Activated B cell treated with CpG ODN at 0.5 μM for 24 hours (primary cell): ENCODE results near the gene TET3. TPM values are rescaled to one million over a fixed set of nuclear protein-coding genes. Genes with fewer than 3 reads are reported as not detected.
A peak's percentile ranks its signal among the peaks of the same experiment; 100 is the strongest.

Experiments
- ATAC-seq: fragments of 200-7000 bp; cut with Tn5 transposase; one replicate; pipeline ENCODE4 v1.10.0; 2021; ENCODE audit warnings: low read depth, mild to moderate bottlenecking, moderate library complexity
- CTCF ChIA-PET: fragments of 350-600 bp; sonication (Branson Sonifier 250); formaldehyde crosslinking; loops from one replicate; lab custom pipeline; 2021; ENCODE audit warnings: antibody characterized with exemption; lab: Charles Lee
- POLR2A ChIA-PET: fragments of 350-600 bp; sonication (Branson Sonifier 250); formaldehyde crosslinking; loops from one replicate; lab custom pipeline; 2021; ENCODE audit warnings: antibody characterized with exemption; lab: Charles Lee
- DNase-seq: peaks from one replicate; pipeline ENCODE4 v3.0.0; 2022
- H3K27ac Mint-ChIP-seq: one replicate; pipeline ENCODE4 v1.8.0; 2020; ENCODE audit warnings: mixed read lengths
- H3K27me3 Mint-ChIP-seq: one replicate; pipeline ENCODE4 v1.8.0; 2021; ENCODE audit warnings: mixed read lengths
- H3K36me3 Mint-ChIP-seq: one replicate; pipeline ENCODE4 v1.8.0; 2021; ENCODE audit warnings: low read depth, mixed read lengths
- H3K4me1 Mint-ChIP-seq: one replicate; pipeline ENCODE4 v1.8.0; 2021; ENCODE audit warnings: mixed read lengths
- H3K4me3 Mint-ChIP-seq: one replicate; pipeline ENCODE4 v1.8.0; 2020; ENCODE audit warnings: mild to moderate bottlenecking, mixed read lengths
- H3K9me3 Mint-ChIP-seq: one replicate; pipeline ENCODE4 v1.8.0; 2020; ENCODE audit warnings: mixed read lengths
- CTCF ChIP-seq: fragments of 200-600 bp; IDR thresholded peaks from one replicate; pipeline ENCODE4 v1.8.0; 2022; ENCODE audit warnings: antibody characterized with exemption, mild to moderate bottlenecking
- intact Hi-C: fragments of 100-400 bp; cut with micrococcal nuclease; formaldehyde crosslinking; loops from one replicate; pipeline ENCODE4 v1.15.1; 2024
- total RNA-seq: library from RNA; stranded (reverse); gene quantifications from 2 replicates; pipeline ENCODE4 v1.2.3, GENCODE V29; 2022

The TET3 gene
- total RNA-seq, 1 donor from 2014 or later, result 60.1 TPM

GRCh38 chr2:73962798-73963197 lies 21.9 kb upstream of the TET3 start:
- intact Hi-C loops, result no loop called here
- DNase-seq (no peak), ATAC-seq (no peak)
- TF ChIP-seq CTCF, result no peak
- H3K4me1 Mint-ChIP-seq, result peaks cover 3% of the 10 kb centered on the region
- H3K4me3 Mint-ChIP-seq, result no peak overlapping the region
- CTCF ChIA-PET, result interaction anchor here (0.9 kb wide), 1 partner anchor 9 kb away, joined by 4 read pairs; no protein-coding TSS in a partner anchor
- POLR2A ChIA-PET, result no interaction called here
- peaks cover 32% of the 10 kb centered on the region for H3K36me3 Mint-ChIP-seq
- H3K27me3 Mint-ChIP-seq, result no peaks in the 10 kb centered on the region
- H3K9me3 Mint-ChIP-seq, result peaks cover 7% of the 10 kb centered on the region
- H3K27ac Mint-ChIP-seq, result no peak overlapping the region

- peaks cover 25% of the 10 kb centered on the region for H3K36me3 Mint-ChIP-seq
- CTCF ChIA-PET, result interaction anchor here (1.1 kb wide), 1 partner anchor 56 kb away, joined by 3 read pairs; no protein-coding TSS in a partner anchor
- ATAC-seq, result peak; percentile 18
- intact Hi-C loops, result no loop called here
- POLR2A ChIA-PET, result interaction anchor here (0.8 kb wide), 1 partner anchor 157 kb away, joined by 3 read pairs; no protein-coding TSS in a partner anchor
- no peak overlapping the region for H3K27ac Mint-ChIP-seq
- peaks cover 7% of the 10 kb centered on the region for H3K9me3 Mint-ChIP-seq
- TF ChIP-seq CTCF, result no peak
- peaks cover 7% of the 10 kb centered on the region for H3K4me1 Mint-ChIP-seq
- H3K4me3 Mint-ChIP-seq, result no peak overlapping the region
- H3K27me3 Mint-ChIP-seq, result no peaks in the 10 kb centered on the region
- DNase-seq, result no peak
These were observed 21.2 kb upstream of the TET3 start for GRCh38 chr2:73963385-73964120.

GRCh38 chr2:73964223-73964622 lies 20.5 kb upstream of the TET3 start:
- Mint-ChIP-seq H3K27me3 (no peaks in the 10 kb centered on the region), H3K4me1 (peaks cover 8% of the 10 kb centered on the region), H3K9me3 (peaks cover 7% of the 10 kb centered on the region), H3K36me3 (peaks cover 18% of the 10 kb centered on the region), H3K4me3 (no peak overlapping the region), H3K27ac (no peak overlapping the region)
- intact Hi-C loops, result no loop called here
- ChIA-PET POLR2A (interaction anchor here (0.8 kb wide), 1 partner anchor 156 kb away, joined by 3 read pairs; no protein-coding TSS in a partner anchor), CTCF (interaction anchor here (1.1 kb wide), 1 partner anchor 57 kb away, joined by 3 read pairs; no protein-coding TSS in a partner anchor)
- no peak for TF ChIP-seq CTCF
- DNase-seq (no peak), ATAC-seq (no peak)

GRCh38 chr2:73965053-73965452 lies 19.7 kb upstream of the TET3 start:
- DNase-seq, result no peak
- no peak overlapping the region for H3K27ac Mint-ChIP-seq
- peaks cover 14% of the 10 kb centered on the region for H3K4me1 Mint-ChIP-seq
- no peak for ATAC-seq
- intact Hi-C loops, result no loop called here
- no peak for TF ChIP-seq CTCF
- no peak overlapping the region for H3K4me3 Mint-ChIP-seq
- peaks cover 7% of the 10 kb centered on the region for H3K9me3 Mint-ChIP-seq
- ChIA-PET CTCF (no interaction called here), POLR2A (no interaction called here)
- no peaks in the 10 kb centered on the region for H3K27me3 Mint-ChIP-seq
- H3K36me3 Mint-ChIP-seq, result peaks cover 10% of the 10 kb centered on the region

GRCh38 chr2:73968357-73968937 lies 16.3 kb upstream of the TET3 start:
- Mint-ChIP-seq H3K9me3 (no peaks in the 10 kb centered on the region), H3K4me3 (no peak overlapping the region), H3K27ac (no peak overlapping the region), H3K27me3 (no peaks in the 10 kb centered on the region), H3K4me1 (peaks cover 48% of the 10 kb centered on the region), H3K36me3 (no peaks in the 10 kb centered on the region)
- TF ChIP-seq CTCF, result no peak
- CTCF ChIA-PET, result no interaction called here
- intact Hi-C loops, result no loop called here
- no peak for DNase-seq
- ATAC-seq, result no peak
- POLR2A ChIA-PET, result interaction anchor here (0.7 to 1.0 kb wide), 3 partner anchors 17 to 1081 kb away, joined by 3 to 4 read pairs (median 3); no protein-coding TSS in a partner anchor
